NCI-H524 (cell line): Measurements from ENCODE around the gene NLRP10.
A peak's percentile ranks its signal among the peaks of the same experiment; 100 is the strongest.
"Not testable (repeated sequence)": the region's sequence is repeated elsewhere in the genome, so short reads cannot be mapped to it uniquely, and the experiment has no call there.

Source experiments
- DNase-seq, 2 experiments: peaks; one replicate each; lab custom pipeline; 2025; lab: John Stamatoyannopoulos, UW

The NLRP10 gene, protein sequence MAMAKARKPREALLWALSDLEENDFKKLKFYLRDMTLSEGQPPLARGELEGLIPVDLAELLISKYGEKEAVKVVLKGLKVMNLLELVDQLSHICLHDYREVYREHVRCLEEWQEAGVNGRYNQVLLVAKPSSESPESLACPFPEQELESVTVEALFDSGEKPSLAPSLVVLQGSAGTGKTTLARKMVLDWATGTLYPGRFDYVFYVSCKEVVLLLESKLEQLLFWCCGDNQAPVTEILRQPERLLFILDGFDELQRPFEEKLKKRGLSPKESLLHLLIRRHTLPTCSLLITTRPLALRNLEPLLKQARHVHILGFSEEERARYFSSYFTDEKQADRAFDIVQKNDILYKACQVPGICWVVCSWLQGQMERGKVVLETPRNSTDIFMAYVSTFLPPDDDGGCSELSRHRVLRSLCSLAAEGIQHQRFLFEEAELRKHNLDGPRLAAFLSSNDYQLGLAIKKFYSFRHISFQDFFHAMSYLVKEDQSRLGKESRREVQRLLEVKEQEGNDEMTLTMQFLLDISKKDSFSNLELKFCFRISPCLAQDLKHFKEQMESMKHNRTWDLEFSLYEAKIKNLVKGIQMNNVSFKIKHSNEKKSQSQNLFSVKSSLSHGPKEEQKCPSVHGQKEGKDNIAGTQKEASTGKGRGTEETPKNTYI

DNA sequence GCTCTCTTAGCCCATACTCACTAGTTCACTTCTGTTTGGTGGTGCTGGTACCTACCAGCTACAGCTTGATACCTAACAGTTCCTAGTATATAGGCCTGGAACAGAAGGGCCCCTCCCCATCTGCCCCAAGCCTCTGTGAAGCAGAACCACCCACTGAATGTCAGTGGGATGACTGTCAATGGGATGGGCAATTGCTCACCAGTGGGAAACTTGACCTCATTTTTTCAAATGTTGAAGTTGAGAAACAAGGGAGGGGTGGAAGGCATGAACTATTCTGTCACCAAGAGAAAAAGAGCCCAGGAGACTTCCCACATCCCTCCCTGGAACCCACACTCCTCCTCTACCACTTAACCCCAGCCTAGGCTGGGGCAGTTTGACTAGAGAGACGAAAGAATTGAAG, at the start of gene NLRP10:
NLRP10 (minus strand) TSS at position 62 of the 400 bp plus-strand sequence. CDS start 1,952 bp downstream, outside the sequence.
- no peak for DNase-seq

DNA sequence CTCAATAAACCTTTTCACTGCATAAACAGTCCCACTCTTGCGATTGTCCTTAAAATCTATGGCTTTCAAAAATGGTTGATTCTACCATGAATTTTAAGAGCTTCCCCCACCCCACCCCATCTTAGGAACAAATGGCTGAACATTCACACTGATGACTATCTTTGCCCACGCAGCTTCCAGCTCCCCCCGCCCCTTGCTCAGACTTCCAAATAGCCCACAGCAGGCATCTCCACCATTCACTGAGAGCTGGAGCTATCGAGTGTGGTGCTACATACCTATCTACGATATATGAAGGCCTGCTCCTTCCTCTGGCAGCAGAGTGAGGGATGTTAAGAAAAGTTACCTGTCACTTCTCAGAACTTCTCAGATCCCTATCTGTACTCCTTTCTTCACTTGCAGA, 48.6 kb upstream of the NLRP10 start:
- DNase-seq = no peak

DNA sequence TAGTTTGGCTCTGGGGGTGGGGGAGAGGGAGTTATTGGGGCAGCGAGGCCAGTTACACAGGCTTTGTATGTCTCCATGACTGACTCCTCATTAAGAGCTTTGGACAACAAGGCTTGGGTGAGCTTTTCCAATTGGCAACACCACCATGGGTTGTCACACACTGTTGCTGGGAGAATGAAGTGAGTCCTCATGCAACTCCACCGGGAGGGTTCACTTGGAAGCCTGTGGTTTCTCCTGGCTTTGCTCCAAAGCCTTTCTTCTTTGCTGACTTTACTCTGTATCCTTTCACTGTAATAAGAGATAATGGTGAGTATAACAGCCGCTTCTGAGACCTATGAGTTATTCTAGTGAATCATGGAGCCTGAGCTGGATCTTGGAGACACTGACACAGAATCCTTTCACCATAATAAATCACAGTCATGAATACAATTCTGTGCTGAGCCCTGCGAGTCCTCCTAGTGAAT, 46.8 kb upstream of the NLRP10 start:
- no peak for DNase-seq

DNA sequence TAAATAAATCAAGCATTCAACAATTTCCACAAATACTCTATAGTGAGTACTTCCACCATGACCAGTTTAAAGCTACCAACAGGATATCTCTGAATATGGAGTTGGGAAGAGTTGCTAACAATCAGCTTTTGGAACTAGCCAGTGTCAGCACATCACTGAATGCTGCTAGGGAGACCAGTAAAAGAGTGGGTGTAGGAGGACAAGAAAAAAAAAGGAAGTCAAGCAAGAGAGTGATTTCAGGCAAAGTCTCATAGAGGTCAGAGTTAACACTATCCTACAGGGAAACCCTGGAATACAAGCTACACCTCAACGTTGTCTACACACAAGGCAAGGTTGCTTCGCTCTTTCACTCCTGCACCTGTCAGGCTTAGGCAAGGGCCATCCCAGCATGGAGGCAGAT, 46.1 kb upstream of the NLRP10 start:
- no peak for DNase-seq

DNA sequence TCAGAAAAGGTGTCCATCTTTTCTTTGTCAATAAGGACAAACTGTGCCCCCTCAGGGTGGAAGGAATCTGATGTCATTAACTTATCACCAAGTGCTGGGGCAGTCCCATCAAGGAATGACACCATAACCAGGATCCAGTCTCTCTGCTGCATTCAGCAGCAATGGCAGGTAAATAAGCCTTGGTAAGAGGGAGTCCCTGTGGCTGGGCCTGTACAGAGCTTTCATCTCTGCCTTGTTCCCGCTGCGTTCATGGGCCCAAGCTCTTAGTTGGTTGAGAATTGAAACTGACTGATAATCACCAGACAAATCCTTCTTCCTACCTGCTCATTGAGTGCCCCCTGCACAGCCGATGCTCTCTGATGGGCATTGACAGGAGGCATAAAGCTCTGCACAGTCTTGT, 44.6 kb upstream of the NLRP10 start:
- DNase-seq = no peak

DNA sequence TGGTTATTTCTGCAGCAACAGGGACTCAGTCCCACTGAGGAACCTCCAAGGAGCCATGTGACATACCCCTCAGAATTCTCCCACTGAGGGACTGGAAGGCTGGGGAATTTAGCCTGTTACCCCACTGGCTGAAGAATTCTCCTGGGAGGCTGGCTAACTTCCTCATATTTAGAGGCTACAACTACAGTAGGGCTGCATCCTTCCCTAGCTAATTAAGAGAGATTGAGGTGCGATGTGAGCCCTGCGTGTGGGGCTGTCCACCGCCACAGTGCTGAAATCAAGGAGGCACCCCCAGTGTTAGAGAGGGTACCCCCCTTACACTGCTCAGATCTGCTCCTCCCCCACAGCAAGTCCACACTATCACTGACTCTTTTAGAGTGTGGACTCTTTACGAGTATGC, 43.0 kb upstream of the NLRP10 start:
- no peak for DNase-seq

DNA sequence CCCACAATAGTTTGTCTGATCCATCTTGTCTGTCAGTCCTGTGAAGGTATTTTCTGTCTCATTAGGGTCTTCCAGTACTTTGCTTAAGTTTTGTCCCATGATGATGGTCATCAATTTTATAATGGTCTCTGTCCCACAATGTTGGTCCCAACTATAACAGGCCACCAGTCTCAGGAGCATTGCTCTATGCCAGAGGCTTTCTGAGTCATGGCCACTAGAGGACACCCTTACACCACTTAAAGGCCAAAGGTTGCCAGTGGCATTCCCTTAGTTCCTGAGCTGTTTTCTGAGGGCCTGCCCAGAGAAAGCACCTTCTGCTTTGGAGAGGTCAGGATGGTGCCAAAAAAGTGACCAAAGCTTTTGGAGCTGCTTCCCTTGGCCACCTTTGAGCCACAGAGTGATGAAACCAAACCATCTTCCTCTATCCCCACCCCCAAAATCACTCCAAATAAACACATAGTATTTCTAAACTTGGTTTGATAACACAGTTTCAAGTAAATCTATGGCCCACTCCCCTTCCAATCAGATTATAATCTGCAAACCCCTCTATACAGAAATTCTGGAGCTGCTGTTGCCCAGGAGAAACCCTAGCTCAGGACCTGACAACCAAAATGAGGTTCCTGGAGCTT, 41.2 kb upstream of the NLRP10 start:
- peak; percentile 51 to 62 for DNase-seq

DNA sequence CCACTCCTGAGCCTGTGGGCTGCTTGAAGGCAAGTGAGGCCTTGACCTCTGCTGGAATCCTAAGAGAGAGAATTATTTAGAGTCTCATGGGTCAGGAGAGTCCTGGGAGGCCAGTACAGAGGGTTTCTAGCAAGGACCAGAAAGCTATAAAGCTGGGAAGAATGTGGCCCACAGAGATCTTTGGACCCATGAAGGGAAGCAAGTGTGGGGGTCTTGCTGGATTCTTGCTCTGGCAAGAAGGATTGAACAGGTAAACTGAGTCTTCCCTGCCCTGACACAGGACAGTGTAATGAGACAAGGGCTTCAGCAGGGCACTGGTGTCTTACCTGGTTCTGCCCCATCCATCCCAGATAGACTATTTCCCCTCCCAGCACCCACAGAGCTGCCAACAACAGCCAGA, 40.3 kb upstream of the NLRP10 start:
- DNase-seq = no peak

DNA sequence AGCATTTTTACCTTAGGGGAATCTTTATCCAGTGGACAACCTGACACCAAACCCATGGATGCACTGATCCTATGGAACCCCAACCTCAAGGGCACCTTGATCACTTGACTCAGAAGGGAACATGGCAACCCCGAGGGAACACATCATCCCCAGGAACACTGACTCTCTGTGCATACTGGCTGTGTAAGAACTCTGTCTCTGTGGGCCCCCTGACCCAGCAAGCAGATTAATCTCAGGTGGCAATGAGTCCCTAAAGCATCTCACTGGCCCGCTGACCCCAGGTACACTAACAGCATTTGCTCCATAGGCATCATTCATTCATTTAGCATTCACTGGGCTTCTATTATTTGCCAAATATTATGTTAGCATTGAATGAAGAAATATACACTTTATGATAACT, 38.8 kb upstream of the NLRP10 start:
- DNase-seq = no peak

DNA sequence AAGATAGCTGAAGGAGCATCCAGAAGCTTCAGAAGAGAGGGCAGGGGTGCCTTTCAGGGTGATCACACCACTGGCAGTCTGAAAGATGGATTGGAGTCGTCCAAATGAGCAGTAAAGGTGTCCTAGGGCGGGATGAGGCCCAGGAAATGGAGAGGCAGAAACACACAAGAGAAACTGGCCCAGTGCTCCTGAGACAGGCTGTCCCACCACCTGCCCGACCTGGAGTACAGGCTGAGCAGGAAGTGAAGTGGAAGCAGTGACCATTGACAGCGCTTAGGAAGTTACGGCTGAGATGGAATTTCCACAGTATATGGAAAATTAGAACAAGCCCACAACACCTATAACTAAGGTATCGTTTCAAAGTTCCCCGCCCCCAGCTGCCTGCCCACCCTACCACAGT, 37.9 kb upstream of the NLRP10 start:
- DNase-seq = no peak

DNA sequence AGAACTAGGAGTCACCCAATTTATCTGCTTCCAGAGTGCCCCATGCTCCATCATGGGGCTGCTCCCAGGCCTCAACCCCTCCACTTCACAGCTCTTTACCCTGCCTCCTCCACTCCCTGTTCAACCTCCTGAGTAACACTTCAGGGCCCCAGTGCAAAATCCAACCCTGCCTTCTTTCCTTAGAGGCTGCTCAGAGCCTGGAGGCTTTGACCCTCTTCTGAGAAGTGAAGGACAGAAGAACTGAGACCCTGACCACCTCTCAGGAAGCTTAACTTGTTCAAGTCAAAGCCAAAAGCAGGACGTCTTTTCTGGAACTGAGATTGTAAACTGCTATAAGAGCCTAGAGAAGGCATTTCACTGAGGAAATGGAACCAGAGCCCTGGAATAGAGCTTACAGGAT, 37.4 kb upstream of the NLRP10 start:
- DNase-seq = no peak

DNA sequence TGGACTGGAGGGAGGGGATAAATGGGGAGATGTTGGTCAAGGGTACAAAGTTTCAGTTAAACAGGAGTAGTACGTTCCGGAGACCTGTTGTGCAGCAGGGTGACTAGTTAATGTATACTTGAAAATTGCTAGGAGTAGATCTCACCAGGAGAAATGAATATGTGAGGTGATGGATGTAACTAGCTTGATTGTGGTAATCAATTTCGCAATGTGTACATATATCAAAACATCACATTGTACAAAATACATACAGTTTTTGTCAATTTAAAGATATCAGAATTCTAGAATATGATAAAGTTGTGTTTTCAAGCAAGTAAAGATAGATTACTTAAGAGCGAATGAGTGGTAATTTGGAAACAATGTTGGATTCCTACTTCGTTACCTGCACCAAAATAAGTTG, 35.1 kb upstream of the NLRP10 start:
- DNase-seq = no peak

DNA sequence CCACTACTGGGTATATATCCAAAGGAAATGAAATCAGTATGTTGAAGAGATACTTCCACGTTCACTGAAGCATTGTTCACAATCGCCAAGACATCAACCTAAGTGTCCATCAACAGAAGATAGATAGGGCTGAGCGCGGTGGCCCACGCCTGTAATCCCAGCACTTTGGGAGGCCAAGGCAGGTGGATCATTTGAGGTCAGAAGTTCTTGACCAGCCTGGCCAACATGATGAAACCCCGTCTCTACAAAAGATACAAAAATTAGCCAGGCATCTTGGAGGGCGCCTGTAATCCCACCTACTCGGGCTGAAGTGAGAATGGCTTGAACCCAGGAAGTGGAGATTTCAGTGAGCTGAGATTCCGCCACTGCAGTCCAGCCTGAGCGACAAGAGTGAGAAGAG, 34.5 kb upstream of the NLRP10 start:
- DNase-seq = no peak

DNA sequence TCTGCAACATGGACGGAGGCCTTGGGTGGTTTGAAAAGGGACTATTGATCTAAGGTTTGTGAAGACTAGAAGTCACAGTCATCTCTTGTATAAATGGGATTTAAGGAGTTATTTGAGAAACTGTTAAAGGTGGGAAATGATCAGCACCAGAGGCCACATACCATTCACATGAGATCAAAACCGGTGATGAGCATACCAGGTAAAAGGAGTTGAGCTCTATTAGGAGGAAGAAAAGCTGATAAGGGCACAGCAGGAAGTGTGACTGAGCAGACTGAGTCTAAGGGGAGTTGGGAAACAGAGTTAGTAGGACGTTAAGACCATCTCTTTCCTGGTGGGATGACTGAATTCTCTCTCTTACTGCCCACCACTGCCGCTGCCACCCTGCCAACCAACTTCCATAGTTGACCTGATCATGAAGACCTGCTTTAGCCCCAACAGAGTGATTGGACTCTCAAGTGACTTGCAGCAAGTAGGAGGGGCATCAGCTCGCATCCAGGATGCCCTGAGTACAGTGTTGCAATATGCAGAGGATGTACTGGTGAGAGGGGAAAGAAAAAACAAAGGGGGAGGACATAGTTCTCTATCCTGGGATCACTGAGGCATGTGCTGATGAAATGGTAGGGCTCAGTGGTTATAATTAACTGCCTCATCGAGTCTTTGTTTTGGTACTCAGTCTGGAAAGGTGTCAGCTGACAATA, 29.5 kb upstream of the NLRP10 start:
- DNase-seq = no peak

DNA sequence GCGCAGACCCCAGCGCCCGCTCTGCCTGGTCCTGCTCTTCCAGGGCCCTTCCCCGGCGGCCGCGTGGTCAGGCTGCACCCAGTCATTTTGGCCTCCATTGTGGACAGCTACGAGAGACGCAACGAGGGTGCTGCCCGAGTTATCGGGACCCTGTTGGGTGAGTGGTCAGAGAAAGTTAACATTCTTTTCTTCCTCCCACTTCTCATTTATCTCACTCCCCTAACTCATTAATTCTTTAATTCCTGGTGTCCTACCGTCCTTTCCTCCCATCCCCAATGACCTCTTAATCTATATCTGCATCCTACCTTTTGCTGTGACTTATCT, 22.3 kb upstream of the NLRP10 start:
- not testable (repeated sequence) for DNase-seq

DNA sequence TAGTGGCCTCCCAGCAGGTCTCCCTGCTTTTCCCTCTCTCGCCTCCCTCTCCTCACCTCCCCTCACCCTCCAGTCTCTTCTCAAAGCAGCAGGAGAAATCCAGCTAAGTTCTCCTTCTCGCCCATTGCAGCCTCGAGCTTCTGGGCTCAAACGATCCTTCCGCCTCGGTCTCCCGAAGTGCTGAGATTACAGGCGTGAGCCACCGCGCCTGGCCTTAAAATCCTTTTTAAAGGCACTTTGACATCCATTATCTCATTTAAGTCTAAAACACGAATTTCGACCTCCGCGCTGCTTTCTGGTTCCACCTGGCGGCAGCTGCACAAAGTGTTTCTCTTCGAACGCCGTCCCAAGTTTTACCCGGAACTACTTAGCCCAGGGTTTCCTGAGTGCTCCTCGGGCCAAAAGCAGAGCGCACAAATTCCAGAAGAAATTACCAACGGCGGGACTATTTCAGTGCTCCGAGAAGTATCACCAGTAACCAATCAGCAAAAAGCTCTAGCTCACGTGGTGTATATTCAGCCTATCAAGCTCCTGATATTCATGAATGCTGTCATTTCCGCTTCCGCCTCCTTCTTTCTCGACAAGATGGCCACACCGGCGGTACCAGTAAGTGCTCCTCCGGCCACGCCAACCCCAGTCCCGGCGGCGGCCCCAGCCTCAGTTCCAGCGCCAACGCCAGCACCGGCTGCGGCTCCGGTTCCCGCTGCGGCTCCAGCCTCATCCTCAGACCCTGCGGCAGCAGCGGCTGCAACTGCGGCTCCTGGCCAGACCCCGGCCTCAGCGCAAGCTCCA, 21.7 kb upstream of the NLRP10 start, which contains the start of gene EIF3F:
EIF3F (plus strand) TSS at position 570 of the 792 bp plus-strand sequence; CDS start at position 586, 16 bp downstream.
- peak; percentile 96 to 99 for DNase-seq

DNA sequence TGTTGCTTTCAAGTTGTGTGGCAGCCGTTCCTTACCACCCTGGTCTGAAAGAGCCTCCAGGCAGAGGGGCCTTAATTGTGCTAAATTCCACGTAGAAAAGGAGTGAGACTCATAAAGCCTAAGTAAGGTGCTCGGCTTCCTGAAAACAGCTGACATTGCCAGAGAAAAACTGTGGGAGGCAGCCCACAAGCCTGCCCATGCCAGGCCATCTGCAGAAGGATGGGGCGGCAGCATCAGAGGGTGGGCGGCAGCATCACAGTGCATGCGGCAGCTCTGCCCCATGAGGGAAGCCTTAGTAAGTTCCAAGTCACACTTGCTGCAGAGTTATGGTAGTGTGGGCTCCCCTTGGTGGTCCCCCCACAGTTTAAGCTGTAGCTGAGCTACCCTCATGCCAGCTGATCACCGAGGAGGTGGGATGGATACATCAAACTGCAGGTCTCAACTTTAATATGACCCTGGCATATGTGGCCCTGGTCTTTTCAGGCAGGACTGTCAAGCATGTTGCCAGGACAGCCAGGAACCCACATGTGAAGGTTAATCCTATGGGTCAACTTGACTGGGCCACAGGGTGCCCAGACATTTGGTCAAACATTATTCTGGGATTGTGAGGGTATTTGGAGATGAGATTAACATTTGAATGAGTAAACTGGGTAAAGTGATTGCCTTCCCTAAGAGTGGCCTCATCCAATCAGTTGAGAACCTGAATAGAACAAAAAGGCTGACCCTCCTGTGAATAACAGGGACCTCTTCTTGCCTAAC, 18.8 kb upstream of the NLRP10 start:
- DNase-seq = no peak

DNA sequence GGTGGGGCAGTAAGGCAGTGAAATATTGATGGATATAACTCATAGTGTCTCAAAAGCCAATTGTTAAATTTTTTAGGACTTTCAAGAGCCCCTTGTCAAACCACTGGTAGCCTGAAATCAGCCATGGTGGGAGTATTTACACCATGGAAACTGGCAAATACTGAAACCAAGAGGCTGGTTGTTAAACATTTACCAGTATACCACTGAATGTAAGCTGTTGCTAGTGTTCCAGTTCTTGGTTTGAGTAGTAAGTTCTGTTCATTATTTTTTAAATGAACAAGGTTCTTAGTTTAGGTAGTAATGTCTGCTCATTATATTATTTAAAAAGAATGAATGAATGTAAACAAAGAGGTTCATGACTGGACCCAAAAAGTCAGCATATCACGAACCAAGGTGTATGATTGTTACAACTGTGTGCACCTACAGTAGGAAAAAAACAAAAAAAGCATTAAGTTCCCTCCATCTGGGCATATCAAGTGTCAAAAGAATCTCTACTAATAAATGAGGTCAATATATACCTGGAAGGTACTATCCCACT, 17.4 kb upstream of the NLRP10 start:
- no peak for DNase-seq

DNA sequence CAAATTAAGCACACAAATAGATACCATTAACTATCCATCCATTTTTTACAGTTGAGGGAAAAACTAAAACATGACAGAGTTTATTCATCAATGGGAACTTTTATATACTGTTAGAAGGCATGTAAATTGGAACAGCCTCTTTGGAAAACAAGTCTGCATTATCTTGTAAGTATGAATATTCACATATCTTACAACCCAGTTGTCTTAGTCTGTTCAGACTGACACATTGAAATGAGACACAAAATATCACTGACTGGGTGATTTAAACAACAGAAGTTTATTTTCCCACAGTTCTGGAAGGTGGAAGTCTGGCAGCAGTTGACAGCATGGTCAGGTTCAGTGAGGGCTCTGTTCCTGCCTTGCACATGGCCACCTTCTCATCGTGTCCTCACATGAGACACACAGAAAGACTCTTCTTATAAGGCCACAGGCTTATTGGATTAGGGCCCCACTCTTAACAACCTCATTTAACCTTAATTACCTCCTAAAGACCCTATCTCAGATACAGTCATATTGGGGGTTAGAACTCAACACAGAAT, 16.4 kb upstream of the NLRP10 start:
- no peak for DNase-seq

DNA sequence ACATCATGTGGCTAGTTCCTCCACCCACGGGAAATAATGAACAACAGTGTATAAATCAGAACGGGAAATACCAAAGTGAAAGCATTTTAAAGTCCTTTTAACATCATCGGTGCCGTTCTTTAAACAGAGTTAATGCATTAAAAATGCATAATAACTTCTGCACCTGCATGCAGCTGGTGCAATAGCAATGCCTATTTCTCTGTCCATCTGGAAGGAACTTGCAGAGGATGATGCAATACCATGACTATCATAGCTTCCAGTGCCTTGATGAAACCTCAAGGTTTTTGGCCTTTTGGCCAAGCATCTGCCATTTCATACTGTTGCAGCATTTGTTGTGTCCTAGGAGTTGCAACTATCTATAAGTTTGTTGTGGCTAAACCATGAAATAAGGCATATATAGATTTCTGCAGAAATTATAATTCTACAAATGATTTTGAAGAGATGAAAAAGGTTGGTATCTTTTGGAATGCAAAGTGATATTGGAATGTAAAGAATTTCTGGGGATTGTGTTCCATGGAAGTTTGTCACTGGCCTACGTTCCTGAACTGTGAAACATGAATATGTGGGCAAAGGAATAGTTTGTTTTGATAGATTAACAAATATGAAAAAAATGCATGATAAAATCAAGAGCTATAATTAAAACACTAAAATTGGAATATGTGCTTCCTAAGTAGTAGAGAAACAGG, 12.1 kb upstream of the NLRP10 start:
- no peak for DNase-seq
